DMS79 treated with DMSO at 0.1 percent for 48 hours (cell line): ENCODE measurements around the gene PTBP2.
"Not testable (repeated sequence)": the region's sequence is repeated elsewhere in the genome, so short reads cannot be mapped to it uniquely, and the experiment has no call there.

ENCODE experiments used
- DNase-seq: peaks from one replicate; lab custom pipeline; 2025; lab: John Stamatoyannopoulos, UW

The PTBP2 gene

DNA sequence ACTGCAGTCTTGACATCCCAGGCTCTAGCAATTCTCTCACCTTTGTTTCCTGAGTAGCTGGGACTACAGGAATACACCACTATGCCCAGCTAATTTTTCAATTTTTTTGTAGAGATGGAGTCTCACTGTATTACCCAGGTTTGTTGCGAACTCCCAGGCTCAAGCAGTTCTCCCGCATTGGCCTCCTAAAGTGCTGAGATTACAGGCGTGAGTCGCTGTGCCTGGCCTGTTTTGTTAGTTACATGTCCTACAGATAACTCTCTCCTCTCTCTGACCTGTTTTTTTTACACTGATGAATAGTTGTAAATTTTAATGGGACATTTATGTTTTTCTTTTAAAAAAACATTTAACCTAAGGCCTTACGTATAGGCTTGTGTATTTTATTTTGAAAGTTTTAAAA, 19.8 kb downstream of the PTBP2 start:
- DNase-seq = no peak

DNA sequence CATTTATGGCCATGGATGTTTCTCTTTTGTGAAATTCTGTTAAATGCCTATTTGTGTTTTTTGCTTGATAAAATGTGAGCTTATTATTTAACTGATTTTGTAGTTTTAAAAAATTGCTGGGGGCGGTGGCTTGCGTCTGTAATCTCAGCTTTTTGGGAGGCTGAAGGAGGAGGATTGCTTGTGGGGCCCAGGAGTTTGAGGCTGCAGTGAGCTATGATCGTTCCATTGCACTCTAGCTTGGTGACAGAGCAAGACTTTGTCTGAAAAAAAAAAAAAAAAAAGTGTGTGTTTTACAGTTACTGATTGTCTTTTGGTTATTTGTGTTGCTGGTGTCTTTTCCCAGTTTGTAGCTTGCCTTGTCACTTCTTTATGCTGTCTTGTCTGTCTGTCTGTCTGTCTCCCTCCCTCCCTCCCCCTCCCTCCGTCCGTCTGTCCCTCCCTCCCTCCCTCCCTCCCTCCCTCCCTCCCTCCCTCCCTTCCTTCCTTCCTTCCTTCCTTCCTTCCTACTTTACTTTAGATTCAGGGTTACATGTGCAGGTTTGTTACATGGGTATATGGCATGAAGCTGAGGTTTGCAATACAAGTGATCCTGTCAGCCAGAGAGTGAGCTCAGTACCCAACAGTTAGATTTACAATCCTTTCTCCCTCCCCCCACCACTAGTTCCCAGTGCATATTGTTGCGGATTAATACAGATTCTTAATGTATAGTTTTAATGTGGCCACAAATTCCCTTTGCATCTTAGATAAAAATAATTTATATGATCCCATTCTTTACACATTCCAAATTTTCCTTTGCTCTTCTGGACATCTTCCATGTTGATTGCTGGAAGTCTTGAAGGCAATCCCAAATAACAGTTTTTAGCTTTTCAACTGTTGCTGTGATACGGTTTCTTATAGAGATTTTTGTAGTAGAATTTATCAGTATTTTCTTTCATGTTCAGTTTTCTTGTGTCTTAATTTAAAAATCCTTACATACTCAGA, 25.1 kb downstream of the PTBP2 start:
- DNase-seq = no peak

- no peak for DNase-seq
These were observed 26.0 kb downstream of the PTBP2 start for GRCh38 chr1:96747565-96747964.

GRCh38 chr1:96748078-96748477, 26.5 kb downstream of the PTBP2 start:
- DNase-seq = no peak

DNA sequence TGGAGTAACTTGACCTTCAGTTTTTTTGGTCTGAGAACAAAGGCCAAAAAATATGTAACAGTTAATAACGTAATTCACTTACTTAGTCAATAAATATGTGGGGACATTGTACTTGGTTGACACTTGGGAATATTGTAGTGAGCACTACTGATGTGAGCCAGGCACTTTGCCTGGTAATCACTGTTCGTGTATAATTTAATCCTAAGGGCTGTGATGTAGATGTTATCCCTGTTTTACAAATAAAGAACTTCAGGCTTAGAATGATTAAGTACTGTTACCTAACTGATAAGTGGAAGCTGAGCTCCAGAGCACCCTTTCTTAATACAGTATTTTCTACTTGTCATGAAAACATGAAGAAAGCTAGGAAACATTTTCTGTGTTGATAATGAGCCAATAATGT, 28.0 kb downstream of the PTBP2 start:
- DNase-seq = no peak

DNA sequence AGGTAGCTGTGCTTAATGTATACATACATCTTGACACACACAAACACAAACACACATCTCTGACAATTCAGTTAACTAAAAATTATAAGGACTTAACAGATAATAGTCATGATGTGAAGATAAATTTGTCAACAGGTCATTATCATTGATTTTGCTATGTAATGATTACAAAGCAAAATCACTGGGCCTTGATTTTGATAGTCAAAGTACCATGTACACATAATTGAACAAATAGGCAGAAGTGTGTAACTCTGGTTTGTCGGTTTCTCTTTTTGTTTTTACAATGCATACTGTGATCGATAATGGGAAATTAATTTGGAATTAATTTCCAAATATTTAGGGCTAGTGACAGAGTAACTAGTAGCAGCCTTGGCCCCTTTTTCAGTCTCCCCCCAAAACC, 30.8 kb downstream of the PTBP2 start:
- no peak for DNase-seq

- DNase-seq = no peak
These were observed 35.2 kb downstream of the PTBP2 start for GRCh38 chr1:96756789-96757188.

DNA sequence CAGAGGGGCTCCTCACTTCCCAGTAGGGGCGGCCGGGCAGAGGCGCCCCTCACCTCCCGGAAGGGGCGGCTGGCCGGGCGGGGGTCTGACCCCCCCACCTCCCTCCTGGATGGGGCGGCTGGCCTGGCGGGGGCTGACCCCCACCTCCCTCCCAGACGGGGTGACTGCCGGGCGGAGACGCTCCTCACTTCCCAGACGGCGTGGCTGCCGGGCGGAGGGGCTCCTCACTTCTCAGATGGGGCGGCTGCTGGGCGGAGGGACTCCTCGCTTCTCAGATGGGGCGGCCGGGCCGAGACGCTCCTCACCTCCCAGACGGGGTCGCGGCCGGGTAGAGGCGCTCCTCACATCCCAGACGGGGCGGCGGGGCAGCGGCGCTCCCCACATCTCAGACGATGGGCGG, 41.0 kb downstream of the PTBP2 start:
- not testable (repeated sequence) for DNase-seq

GRCh38 chr1:96763514-96763913, 41.9 kb downstream of the PTBP2 start:
- no peak for DNase-seq

DNA sequence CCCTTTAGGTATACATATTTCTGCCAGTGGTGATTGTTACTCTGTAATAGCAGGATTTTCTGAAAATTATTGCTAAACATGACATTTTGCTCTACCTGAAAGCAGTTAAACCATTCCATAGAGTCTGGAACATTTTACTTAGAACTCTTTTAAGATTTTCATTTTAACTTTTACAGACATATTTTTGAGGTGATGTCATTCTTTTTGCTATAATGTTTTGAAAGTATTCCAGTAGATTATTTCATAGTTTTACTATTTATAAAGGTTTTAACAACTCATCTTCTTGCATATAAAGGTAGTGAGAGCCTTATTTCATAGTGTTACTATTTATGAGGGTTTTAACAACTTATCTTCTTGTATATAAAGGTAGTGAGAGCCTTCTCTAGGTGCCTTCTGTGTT, 42.9 kb downstream of the PTBP2 start:
- no peak for DNase-seq

- no peak for DNase-seq
These were observed 50.3 kb downstream of the PTBP2 start for GRCh38 chr1:96771847-96772246.

DNA sequence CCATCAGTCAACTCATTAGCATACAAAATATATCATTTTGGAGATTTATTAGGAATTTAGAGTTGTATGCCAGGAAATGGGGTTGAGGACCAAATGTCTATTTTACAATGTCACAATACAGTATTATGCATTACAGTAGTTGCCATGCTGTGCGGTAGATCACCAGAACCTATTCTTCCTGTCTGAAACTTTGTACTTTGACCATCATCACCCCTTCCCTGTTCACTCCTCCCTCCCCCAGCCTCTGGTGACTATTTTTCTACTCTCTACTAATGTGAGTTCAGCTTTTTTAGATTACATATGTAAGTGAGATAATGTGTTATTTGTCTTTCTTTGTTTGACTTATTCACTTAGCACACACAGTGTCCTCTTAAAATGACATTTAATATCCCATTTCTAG, 50.8 kb downstream of the PTBP2 start:
- no peak for DNase-seq

GRCh38 chr1:96772972-96773371, 51.4 kb downstream of the PTBP2 start:
- DNase-seq = no peak

- DNase-seq = no peak
These were observed 60.6 kb downstream of the PTBP2 start for GRCh38 chr1:96782206-96782605.

GRCh38 chr1:96782856-96783255, 61.3 kb downstream of the PTBP2 start:
- DNase-seq = no peak

DNA sequence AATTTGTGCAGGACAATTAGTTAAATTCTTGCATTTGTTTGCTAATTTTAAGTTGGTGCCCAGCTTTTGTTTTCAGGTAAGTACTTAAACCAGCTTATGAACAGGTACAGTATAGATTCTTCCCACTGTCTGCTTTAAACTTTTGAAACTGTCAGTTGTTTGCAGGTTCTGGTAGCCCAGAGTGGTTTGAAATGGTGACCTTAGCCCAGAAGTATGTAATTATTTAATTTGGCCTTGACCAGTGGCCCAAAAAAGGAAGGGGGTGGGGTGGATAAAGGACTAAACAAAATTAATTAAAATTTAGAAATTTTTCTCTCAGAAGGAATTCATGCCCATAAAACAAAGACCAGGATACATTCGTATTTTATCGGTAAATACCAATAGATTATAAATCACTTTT, 69.0 kb downstream of the PTBP2 start:
- DNase-seq = no peak

GRCh38 chr1:96792220-96792619, 70.6 kb downstream of the PTBP2 start:
- DNase-seq = no peak

- not testable (repeated sequence) for DNase-seq
These were observed 80.1 kb downstream of the PTBP2 start for GRCh38 chr1:96801696-96802095.

DNA sequence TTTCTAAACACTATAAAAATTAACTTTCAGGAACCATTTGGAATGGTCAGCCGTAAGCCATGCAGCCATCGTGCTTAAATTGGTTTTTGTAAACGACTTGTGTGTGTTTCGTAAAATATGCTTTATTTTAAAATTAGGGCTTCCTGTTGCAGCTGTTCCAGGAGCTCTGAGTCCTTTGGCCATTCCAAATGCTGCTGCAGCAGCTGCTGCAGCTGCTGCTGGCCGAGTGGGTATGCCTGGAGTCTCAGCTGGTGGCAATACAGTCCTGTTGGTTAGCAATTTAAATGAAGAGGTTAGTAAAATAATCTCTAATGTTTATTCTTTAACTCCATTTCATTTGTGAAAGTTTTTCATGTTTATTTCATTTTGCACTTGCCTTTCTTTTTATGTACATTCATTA, 83.1 kb downstream of the PTBP2 start:
- no peak for DNase-seq

GRCh38 chr1:96808191-96808590, 86.6 kb downstream of the PTBP2 start:
- no peak for DNase-seq

DNA sequence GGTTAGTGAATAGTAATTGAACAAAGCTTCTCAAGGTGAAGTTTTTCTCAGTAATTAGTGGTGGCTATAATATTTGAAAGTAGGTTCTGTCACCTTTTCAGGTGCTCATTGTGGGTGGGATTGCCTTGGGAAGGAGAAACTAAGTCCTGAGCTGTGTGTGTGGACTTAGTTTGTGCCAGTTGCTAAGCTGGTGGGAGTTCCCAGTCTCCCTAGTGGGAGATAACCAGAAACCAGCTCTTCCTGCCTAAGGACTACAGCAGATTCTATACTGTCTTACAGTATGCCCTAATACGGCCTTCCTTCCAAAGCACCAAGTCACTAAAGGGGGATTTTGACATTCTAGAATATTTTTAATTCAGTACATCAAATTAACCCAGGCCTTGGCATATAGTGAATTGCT, 94.3 kb downstream of the PTBP2 start:
- no peak for DNase-seq

GRCh38 chr1:96820107-96820506, 98.5 kb downstream of the PTBP2 start:
- DNase-seq = no peak

DNA sequence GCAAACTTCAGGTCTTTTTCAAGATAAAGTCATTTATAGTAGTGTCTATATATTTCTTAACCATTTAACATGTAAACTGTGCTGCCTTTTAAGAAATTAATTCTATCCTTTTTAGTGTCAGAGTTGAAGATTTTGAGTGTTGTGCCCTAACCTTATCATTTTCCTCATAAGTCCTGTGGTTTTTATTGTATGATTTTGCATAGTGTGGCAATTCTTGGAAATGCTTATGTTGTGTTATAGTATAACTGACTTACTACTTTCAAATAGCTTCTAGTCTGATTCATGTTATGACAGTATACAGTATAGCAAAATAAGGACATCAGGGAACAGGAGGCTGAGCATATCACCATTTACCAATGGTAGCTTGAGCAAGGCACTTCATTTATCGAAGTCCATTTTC, 99.1 kb downstream of the PTBP2 start:
- no peak for DNase-seq

DNA sequence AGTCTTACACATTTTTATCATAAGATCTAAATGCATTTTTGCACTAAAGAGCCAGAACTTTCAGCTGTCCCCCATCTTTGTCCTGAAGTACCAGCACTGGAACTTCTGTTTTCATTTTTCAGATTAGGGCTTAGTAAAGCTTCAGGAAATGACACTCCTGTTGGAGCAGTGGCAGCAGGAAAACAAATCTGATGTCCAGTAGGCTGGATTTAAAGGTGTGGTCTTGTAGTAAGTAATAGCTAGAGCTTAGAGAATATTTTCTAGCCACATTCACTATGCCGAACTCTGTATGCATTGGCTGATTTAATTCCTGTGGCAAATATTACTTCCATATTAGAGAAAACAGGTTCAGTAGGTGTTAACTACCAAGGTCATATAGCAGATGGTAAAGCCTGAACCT, 103.6 kb downstream of the PTBP2 start:
- no peak for DNase-seq
